ENCODE data around the gene NR2F1-AS1. TPM values are rescaled to one million over a fixed set of nuclear protein-coding genes. Genes with fewer than 3 reads are reported as not detected.

The NR2F1-AS1 gene
- polyA plus RNA-seq, 3 donors = not detected

DNA sequence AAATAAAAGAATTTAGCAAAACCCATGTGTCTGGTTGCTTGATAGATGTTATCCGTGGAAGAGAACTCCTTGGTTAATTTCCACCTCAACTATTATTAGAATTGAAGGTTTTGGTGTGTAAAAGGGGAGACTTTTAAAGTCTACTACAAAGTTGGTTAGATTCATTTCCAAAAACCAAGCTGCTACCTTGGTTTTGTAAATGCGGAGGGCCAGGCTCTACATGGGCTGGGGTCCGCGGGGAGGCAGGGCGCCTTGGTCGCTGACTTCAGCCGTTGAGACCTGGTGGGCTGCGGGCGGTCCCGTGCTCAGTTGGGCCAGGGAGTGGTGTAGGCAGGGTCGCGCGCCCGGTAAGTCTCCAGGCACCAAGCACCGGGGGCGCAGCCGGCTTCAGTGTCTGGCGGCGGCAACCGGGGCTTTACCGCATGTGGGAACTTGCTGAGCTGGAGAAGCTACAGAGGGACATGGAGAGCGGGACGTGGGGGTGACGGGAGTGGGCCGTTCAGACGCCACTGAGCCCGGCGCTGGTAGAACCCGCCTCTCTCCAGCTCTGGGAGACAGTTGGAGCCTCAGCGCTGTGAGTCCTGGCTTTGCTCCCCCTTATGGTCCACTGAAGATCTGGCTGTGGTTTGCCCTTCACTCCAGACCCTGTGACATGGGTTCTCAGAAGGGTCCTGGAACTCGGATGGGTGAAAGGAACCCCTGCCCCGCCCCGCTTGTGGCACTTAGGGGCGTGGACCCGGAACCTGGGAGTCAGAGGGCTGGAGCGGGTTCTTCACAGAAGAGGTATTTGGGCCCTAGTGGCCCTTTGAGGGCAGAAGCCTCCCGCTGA lies 13.8 kb upstream of the NR2F1-AS1 start:
- no peak overlapping the region for H3K27ac Mint-ChIP-seq
- H3K4me3 Mint-ChIP-seq = peak overlapping the region in 1 of 2 donors; percentile 86
- Histone ChIP-seq H3K36me3 (replicated peaks in 1 of 2; ENCODE audit: control insufficient read depth in 1 of 2, insufficient read depth in 2 of 2, low read length in 2 of 2) (no peaks in the 10 kb centered on the region), H3K27ac (ENCODE audit: low read depth in 1 of 2, low read length in 2 of 2) (no peak overlapping the region), H4K20me1 (ENCODE audit: insufficient read depth, low read length) (no peaks in the 10 kb centered on the region), H2AFZ (ENCODE audit: insufficient read depth, low read depth, low read length, poor library complexity, severe bottlenecking) (no peak overlapping the region), H3K79me2 (ENCODE audit: insufficient read depth, low read length) (no peaks in the 10 kb centered on the region), H3K4me2 (replicated peaks; ENCODE audit: extremely low read depth, low read length, poor library complexity, severe bottlenecking) (no peak overlapping the region), H3K4me1 (ENCODE audit: control insufficient read depth in 1 of 2, insufficient read depth in 2 of 2, low read length in 2 of 2) (peaks cover 13 to 16% of the 10 kb centered on the region in 2 donors), H3K9ac (ENCODE audit: insufficient read depth, low read length, poor library complexity, severe bottlenecking) (no peak overlapping the region), H3K4me3 (replicated peaks in 1 of 3; ENCODE audit: low read depth in 2 of 3, low read length in 3 of 3) (no peak overlapping the region), H3K27me3 (ENCODE audit: control insufficient read depth in 2 of 2, insufficient read depth in 2 of 2, low read length in 2 of 2) (peaks cover 92 to 100% of the 10 kb centered on the region in 2 donors), H3K9me3 (replicated peaks in 1 of 2; ENCODE audit: control insufficient read depth in 1 of 2, insufficient read depth in 1 of 2, low read length in 2 of 2) (peaks cover 30 to 82% of the 10 kb centered on the region in 2 donors)
- H3K27me3 Mint-ChIP-seq (ENCODE audit: low read depth in 3 of 3) = peaks cover 0 to 72% (median 23%) of the 10 kb centered on the region in 3 donors
- peaks cover 5 to 15% of the 10 kb centered on the region in 2 donors for H3K36me3 Mint-ChIP-seq
- DNase-seq = no peak
- intact Hi-C loops (cut with micrococcal nuclease) = no loop called here
- TF ChIP-seq CTCF (IDR thresholded peaks at IDR 0.05) = no peak
- H3K9me3 Mint-ChIP-seq = peaks cover 2 to 45% (median 39%) of the 10 kb centered on the region in 7 donors
- 6% methylated on average over 36 of the region's 37 CpGs for WGBS (ENCODE audit: insufficient coverage)
- H3K4me1 Mint-ChIP-seq = peaks cover 30% of the 10 kb centered on the region

GRCh38 chr5:93593476-93594131 lies 12.6 kb upstream of the NR2F1-AS1 start:
- WGBS (ENCODE audit: insufficient coverage) = 10% methylated on average over 27 of the region's 30 CpGs
- peaks cover 92 to 100% of the 10 kb centered on the region in 2 donors for H3K27me3 ChIP-seq (ENCODE audit: control insufficient read depth in 2 of 2, insufficient read depth in 2 of 2, low read length in 2 of 2)
- peaks cover 13 to 16% of the 10 kb centered on the region in 2 donors for H3K4me1 ChIP-seq (ENCODE audit: control insufficient read depth in 1 of 2, insufficient read depth in 2 of 2, low read length in 2 of 2)
- Mint-ChIP-seq H3K9me3 (peaks cover 4 to 47% (median 40%) of the 10 kb centered on the region in 7 donors), H3K27ac (peak overlapping the region in 1 of 7 donors; percentile 17), H3K27me3 (ENCODE audit: low read depth in 3 of 3) (peaks cover 0 to 84% (median 35%) of the 10 kb centered on the region in 3 donors), H3K36me3 (peaks cover 5 to 20% of the 10 kb centered on the region in 2 donors), H3K4me1 (peaks cover 31% of the 10 kb centered on the region), H3K4me3 (peak overlapping the region in 1 of 2 donors; percentile 86)
- H3K9me3 ChIP-seq (replicated peaks in 1 of 2; ENCODE audit: control insufficient read depth in 1 of 2, insufficient read depth in 1 of 2, low read length in 2 of 2) = peaks cover 30 to 77% of the 10 kb centered on the region in 2 donors
- H3K9ac ChIP-seq (ENCODE audit: insufficient read depth, low read length, poor library complexity, severe bottlenecking) = no peak overlapping the region
- H3K4me3 ChIP-seq (replicated peaks in 1 of 3; ENCODE audit: low read depth in 2 of 3, low read length in 3 of 3) = no peak overlapping the region
- no peak overlapping the region for H3K27ac ChIP-seq (ENCODE audit: low read depth in 1 of 2, low read length in 2 of 2)
- no peak overlapping the region for H3K4me2 ChIP-seq (replicated peaks; ENCODE audit: extremely low read depth, low read length, poor library complexity, severe bottlenecking)
- no peaks in the 10 kb centered on the region for H3K79me2 ChIP-seq (ENCODE audit: insufficient read depth, low read length)
- no peaks in the 10 kb centered on the region for H3K36me3 ChIP-seq (replicated peaks in 1 of 2; ENCODE audit: control insufficient read depth in 1 of 2, insufficient read depth in 2 of 2, low read length in 2 of 2)
- H4K20me1 ChIP-seq (ENCODE audit: insufficient read depth, low read length) = no peaks in the 10 kb centered on the region
- DNase-seq = no peak
- H2AFZ ChIP-seq (ENCODE audit: insufficient read depth, low read depth, low read length, poor library complexity, severe bottlenecking) = no peak overlapping the region
- intact Hi-C loops (cut with micrococcal nuclease) = no loop called here
- no peak for TF ChIP-seq CTCF (IDR thresholded peaks at IDR 0.05)
